GM19395 (cell line): ENCODE results near the gene TEAD1.

Experiments
- ATAC-seq: cut with Tn5 transposase; IDR thresholded peaks from one replicate; pipeline ENCODE4 v1.9.1; 2021; ENCODE audit warnings: mild to moderate bottlenecking, moderate library complexity; ENCODE audit not compliant: unreplicated experiment

TEAD1 gene

GRCh38 chr11:12685229-12685628 lies 11.0 kb downstream of the TEAD1 start:
- no peak for ATAC-seq

- no peak for ATAC-seq
Measured at GRCh38 chr11:12686246-12687060, 12.2 kb downstream of the TEAD1 start.

GRCh38 chr11:12687216-12687623 lies 13.0 kb downstream of the TEAD1 start:
- no peak for ATAC-seq

GRCh38 chr11:12687740-12688139 lies 13.5 kb downstream of the TEAD1 start:
- ATAC-seq = no peak

GRCh38 chr11:12689029-12689755 lies 15.0 kb downstream of the TEAD1 start:
- ATAC-seq = no peak

GRCh38 chr11:12690663-12691062 lies 16.4 kb downstream of the TEAD1 start:
- no peak for ATAC-seq

GRCh38 chr11:12691473-12691872 lies 17.3 kb downstream of the TEAD1 start:
- ATAC-seq = no peak

GRCh38 chr11:12692229-12693075 lies 18.2 kb downstream of the TEAD1 start:
- no peak for ATAC-seq

- no peak for ATAC-seq
Measured at GRCh38 chr11:12693094-12693478, 18.9 kb downstream of the TEAD1 start.

GRCh38 chr11:12693479-12694182 lies 19.4 kb downstream of the TEAD1 start:
- no peak for ATAC-seq

- no peak for ATAC-seq
Measured at GRCh38 chr11:12694183-12694531, 19.9 kb downstream of the TEAD1 start.

- ATAC-seq = no peak
Measured at GRCh38 chr11:12695221-12695794, 21.1 kb downstream of the TEAD1 start.

GRCh38 chr11:12695873-12696272 lies 21.7 kb downstream of the TEAD1 start:
- no peak for ATAC-seq

- ATAC-seq = no peak
Measured at GRCh38 chr11:12696911-12697581, 22.8 kb downstream of the TEAD1 start.

- no peak for ATAC-seq
Measured at GRCh38 chr11:12698048-12698447, 23.8 kb downstream of the TEAD1 start.

- ATAC-seq = no peak
Measured at GRCh38 chr11:12701811-12702592, 27.8 kb downstream of the TEAD1 start.

- ATAC-seq = no peak
Measured at GRCh38 chr11:12702999-12703453, 28.8 kb downstream of the TEAD1 start.

GRCh38 chr11:12704049-12704448 lies 29.8 kb downstream of the TEAD1 start:
- no peak for ATAC-seq

- no peak for ATAC-seq
Measured at GRCh38 chr11:12705874-12706273, 31.7 kb downstream of the TEAD1 start.
